GM19463 (cell line): Measurements from ENCODE around the gene FBXO21.

Source experiments
- ATAC-seq: cut with Tn5 transposase; IDR thresholded peaks from one replicate; pipeline ENCODE4 v1.9.1; 2021; ENCODE audit warnings: mild to moderate bottlenecking, moderate library complexity; ENCODE audit not compliant: unreplicated experiment

FBXO21 gene

GRCh38 chr12:117166107-117166506 is 24.2 kb downstream of the FBXO21 start:
- ATAC-seq: no peak

- no peak for ATAC-seq
These were observed 24.9 kb downstream of the FBXO21 start for GRCh38 chr12:117165342-117165741.

GRCh38 chr12:117162633-117163032 is 27.6 kb downstream of the FBXO21 start:
- no peak for ATAC-seq

- ATAC-seq: no peak
These were observed 28.1 kb downstream of the FBXO21 start for GRCh38 chr12:117162167-117162539.

- ATAC-seq: no peak
These were observed 28.7 kb downstream of the FBXO21 start for GRCh38 chr12:117161460-117162166.

- ATAC-seq: no peak
These were observed 30.6 kb downstream of the FBXO21 start for GRCh38 chr12:117159674-117160073.

DNA sequence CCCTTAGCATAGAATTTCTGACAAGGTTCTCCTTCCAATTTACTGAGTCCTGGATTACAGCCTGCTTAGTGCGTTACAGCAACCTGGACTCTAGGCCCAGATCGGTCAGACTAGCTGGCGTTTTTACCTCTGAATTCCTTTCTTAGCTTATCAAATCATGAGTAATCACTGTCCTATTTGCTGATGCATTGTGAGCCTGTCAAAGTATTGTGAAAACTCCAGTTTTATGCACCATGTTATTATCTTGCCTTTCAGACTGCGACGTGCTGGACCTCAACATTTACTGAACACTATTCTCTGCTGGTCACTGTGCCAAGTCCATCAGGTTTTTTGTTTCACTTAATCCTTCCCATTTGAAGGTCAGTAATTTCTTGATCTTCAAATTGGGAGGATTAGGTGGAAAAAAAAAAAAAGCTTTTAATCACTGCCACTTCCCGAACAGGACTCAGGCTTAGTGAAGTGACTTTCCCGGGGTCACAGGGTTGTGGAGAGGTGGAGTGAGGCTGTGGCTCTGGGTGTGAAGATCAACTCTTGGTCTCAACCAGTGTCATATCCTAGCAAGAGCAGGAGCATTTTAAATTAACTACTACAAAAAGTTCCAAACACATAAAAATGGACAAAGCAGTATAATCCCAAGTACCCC is 31.2 kb downstream of the FBXO21 start:
- ATAC-seq: no peak

DNA sequence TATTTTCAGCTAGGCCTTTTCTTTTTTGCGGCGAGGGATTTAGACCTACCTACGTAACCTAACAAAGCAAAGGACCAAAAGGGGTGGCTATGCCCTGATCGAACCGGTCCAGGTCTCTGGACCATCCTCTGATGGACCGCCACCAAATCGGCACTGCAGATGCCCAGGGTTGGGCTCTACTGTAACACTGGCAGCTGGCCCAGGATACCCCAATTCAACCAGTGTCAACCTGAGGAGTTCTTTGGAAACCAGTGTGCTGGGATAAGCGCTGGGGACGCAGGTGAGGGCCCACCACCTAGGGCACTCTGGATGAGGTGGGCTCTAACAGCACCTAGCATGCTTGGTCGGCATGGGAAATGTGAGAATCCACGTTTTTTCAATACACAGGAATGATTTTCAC is 32.2 kb downstream of the FBXO21 start:
- no peak for ATAC-seq

GRCh38 chr12:117155278-117156060 is 34.8 kb downstream of the FBXO21 start:
- ATAC-seq: peak; percentile 71

DNA sequence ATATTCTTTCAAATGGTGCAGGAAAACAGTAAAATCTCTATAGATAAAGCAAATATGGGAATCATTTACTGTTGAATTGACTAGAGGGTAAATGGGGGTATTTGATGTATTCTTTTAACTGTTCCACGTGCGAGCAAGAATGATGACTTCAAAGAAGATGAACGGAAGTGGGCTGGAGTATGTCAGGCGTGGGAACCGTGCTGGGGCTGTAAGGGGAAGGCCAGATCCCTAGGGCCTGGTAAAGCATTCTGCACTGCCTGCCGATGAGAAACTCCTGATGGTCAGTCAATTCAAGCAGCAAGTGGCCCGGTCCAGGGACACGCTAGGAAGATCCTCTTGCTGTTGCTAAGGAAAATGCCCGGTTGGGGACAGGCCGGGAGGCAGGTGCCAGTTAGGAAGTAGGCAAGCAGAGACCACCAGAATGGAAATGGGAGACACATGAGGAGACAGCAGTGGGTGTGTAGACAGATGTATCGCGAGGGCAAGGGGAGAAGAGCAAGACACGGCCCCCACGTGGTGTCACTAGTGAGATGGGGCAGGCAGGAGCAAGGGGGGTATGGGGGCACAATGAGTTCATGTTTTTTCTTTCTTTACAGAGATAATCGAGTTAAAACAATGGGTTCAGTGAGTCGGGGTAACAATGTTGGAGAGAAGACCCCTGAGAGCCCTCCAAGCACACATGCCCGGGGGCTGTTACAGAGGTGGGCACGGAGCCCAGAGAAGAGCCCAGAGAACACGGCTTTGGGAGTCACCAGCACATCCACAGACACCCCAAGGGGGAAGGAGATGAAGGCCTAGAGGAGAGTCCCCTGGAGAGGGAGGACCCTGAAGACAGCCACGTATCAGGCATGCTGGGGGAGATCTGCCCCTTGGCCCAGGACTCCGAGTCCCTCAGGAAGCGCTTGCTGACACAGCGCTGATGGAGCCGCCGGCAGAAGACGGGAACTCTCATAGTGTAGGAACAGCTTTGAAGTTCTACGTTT is 37.2 kb downstream of the FBXO21 start:
- ATAC-seq: no peak

GRCh38 chr12:117151403-117152031 is 38.8 kb downstream of the FBXO21 start:
- no peak for ATAC-seq

DNA sequence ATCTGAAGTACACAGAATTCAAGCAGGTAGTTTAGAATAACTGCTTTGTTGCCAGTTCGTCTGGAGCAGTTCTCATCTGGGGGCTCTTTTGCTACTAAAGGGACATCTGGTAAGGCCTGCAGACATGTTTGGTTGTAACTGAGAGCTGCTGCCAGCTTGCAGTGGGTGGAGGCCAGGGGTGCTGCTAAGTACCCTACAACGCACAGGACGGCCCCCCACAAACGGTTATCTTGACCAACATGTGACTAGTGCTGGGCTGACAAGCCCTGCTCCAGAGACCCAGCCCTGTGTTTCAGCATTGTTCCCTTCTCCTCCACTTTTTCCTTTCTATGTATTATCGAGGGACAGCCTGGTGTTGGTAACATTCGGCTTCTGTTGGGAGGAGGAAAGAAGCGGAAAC is 40.8 kb downstream of the FBXO21 start:
- no peak for ATAC-seq

DNA sequence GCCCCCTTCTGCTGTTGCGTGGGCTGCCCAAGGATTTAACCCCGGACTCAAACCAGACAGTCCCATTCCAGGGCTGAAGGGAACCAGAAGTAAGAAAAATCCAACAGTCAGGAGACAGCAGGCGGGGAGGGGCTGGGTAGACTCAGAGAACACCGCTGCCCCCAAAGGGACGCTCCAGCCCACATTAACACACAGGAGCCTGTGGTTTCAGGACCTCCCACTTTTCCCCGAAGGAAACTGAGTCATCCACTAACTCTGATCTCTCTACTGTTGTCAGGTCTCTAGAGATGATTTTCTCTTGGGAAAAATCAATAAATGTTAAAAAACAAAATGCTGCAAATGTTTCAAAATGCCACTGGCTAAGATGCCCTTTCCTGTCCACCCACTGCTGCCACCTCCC is 41.6 kb downstream of the FBXO21 start:
- ATAC-seq: no peak

- ATAC-seq: no peak
These were observed 42.6 kb downstream of the FBXO21 start for GRCh38 chr12:117147639-117148038.

GRCh38 chr12:117145597-117146154 is 44.6 kb downstream of the FBXO21 start:
- ATAC-seq: no peak

- ATAC-seq: no peak
These were observed 45.7 kb downstream of the FBXO21 start for GRCh38 chr12:117144599-117144998.

- ATAC-seq: no peak
These were observed 47.2 kb downstream of the FBXO21 start for GRCh38 chr12:117143008-117143532.

DNA sequence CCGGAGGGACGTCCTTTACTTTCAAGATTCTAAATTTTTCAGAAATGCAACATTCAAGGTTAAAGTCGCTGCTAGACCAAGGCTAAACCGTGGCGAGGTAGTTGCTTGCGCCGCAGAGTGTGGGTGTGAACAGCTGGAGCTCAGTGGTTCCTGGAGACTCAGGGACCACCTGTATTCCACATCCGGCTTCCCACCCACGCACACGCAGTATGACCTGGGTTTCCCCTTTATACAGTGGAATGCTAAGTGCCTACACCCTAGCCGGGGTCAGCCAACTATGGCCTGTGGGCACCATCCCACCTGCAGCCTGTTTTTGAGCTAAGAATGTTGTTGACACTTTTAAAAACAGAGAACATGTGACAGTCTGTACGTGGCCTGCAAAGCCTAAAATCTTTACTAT is 48.2 kb downstream of the FBXO21 start:
- peak; percentile 78 for ATAC-seq

GRCh38 chr12:117141097-117141898 is 49.0 kb downstream of the FBXO21 start:
- ATAC-seq: no peak
